ENCODE data around the gene PRKCZ. TPM values are rescaled to one million over a fixed set of nuclear protein-coding genes. Genes with fewer than 3 reads are reported as not detected.

PRKCZ gene
- total RNA-seq, 2 experiments from 2014 or later = 8.0 to 10.0 TPM

GRCh38 chr1:2226525-2227345 lies 176.5 kb downstream of the PRKCZ start:
- CTCF ChIA-PET (ENCODE audit: unreplicated experiment) = no interaction called here
- Histone ChIP-seq H3K9me3 (ENCODE audit: low read length) (no peaks in the 10 kb centered on the region), H3K36me3 (ENCODE audit: insufficient read depth, low read length) (no peaks in the 10 kb centered on the region), H3K4me3 (ENCODE audit: low read depth, low read length, poor library complexity, severe bottlenecking) (peak overlapping the region; percentile 70), H3K4me1 (ENCODE audit: insufficient read depth, low read length, poor library complexity, severe bottlenecking) (peaks cover 28% of the 10 kb centered on the region), H3K9me2 (ENCODE audit: insufficient read depth, low read length) (no peaks in the 10 kb centered on the region), H3K79me2 (ENCODE audit: insufficient read depth, low read depth, low read length) (no peaks in the 10 kb centered on the region), H4K20me1 (ENCODE audit: insufficient read depth, low read length) (no peaks in the 10 kb centered on the region), H3K27ac (ENCODE audit: low read depth, low read length, poor library complexity, severe bottlenecking) (no peak overlapping the region), H3K4me2 (ENCODE audit: low read length) (peak overlapping the region; percentile 79; the same call in 1 of the 2 replicates), H2AFZ (ENCODE audit: low read length) (peak overlapping the region; percentile 81)
- TF ChIP-seq CTCF (conservative IDR thresholded peaks at IDR 0.05; ENCODE audit: low read length) (no peak), EZH2phosphoT487 (IDR thresholded peaks at IDR 0.05; ENCODE audit: borderline replicate concordance, low read depth, low read length) (no peak)
- no peak for DNase-seq (ENCODE audit: low spot score)
- no TSS peak for BruUV-seq (replicated peaks)
- POLR2A ChIA-PET = no interaction called here
- intact Hi-C loops (cut with micrococcal nuclease; ENCODE audit: unreplicated experiment) = no loop called here

- H3K4me2 ChIP-seq (ENCODE audit: low read length) = peak overlapping the region; percentile 79
- H3K9me3 ChIP-seq (ENCODE audit: low read length) = no peaks in the 10 kb centered on the region
- no TSS peak for BruUV-seq (replicated peaks)
- intact Hi-C loops (cut with micrococcal nuclease; ENCODE audit: unreplicated experiment) = no loop called here
- no peaks in the 10 kb centered on the region for H4K20me1 ChIP-seq (ENCODE audit: insufficient read depth, low read length)
- H3K4me3 ChIP-seq (ENCODE audit: low read depth, low read length, poor library complexity, severe bottlenecking) = peak overlapping the region; percentile 70
- H3K9me2 ChIP-seq (ENCODE audit: insufficient read depth, low read length) = no peaks in the 10 kb centered on the region
- no peaks in the 10 kb centered on the region for H3K36me3 ChIP-seq (ENCODE audit: insufficient read depth, low read length)
- H3K27ac ChIP-seq (ENCODE audit: low read depth, low read length, poor library complexity, severe bottlenecking) = no peak overlapping the region
- H3K4me1 ChIP-seq (ENCODE audit: insufficient read depth, low read length, poor library complexity, severe bottlenecking) = peaks cover 34% of the 10 kb centered on the region
- no peak for TF ChIP-seq CTCF (conservative IDR thresholded peaks at IDR 0.05; ENCODE audit: low read length)
- no peak for TF ChIP-seq EZH2phosphoT487 (IDR thresholded peaks at IDR 0.05; ENCODE audit: borderline replicate concordance, low read depth, low read length)
- peak; percentile 96 for DNase-seq (ENCODE audit: low spot score)
- ChIA-PET POLR2A (no interaction called here), CTCF (ENCODE audit: unreplicated experiment) (no interaction called here)
- no peaks in the 10 kb centered on the region for H3K79me2 ChIP-seq (ENCODE audit: insufficient read depth, low read depth, low read length)
- H2AFZ ChIP-seq (ENCODE audit: low read length) = peak overlapping the region; percentile 81
These were observed 177.3 kb downstream of the PRKCZ start for GRCh38 chr1:2227346-2228156.
